Gastroesophageal sphincter (tissue), 2 donors: ENCODE data around the gene PRDM2.

ENCODE experiments used
- EP300 ChIP-seq: sonication (generic); formaldehyde crosslinking; IDR thresholded peaks from one replicate; pipeline ENCODE4 v1.6.1; 2017; ENCODE audit warnings: antibody characterized with exemption, mild to moderate bottlenecking
- POLR2A ChIP-seq, 2 donors: fragments of 450-650 bp; IDR thresholded peaks; one replicate each; pipeline ENCODE4 v1.6.1; 2017; ENCODE audit warnings: antibody characterized with exemption in 2 of 2, mild to moderate bottlenecking in 2 of 2, moderate library complexity in 1 of 2

- TF ChIP-seq EP300 (no peak), POLR2A (IDR thresholded peaks at IDR 0.05) (no peak)
These were observed 28.2 kb downstream of the PRDM2 start for GRCh38 chr1:13728091-13728715.
